ENCODE data around the gene BCKDK.

The BCKDK gene

GRCh38 chr16:31093132-31093703 is 15.0 kb upstream of the BCKDK start:
- peak overlapping the region; percentile 8 for H3K4me3 ChIP-seq (ENCODE audit: low read depth, low read length)
- CTCF ChIA-PET: interaction anchor here (0.5 to 1.2 kb wide), 2 partner anchors 45 to 61 kb away, joined by 4 to 5 read pairs; no protein-coding TSS in a partner anchor
- TF ChIP-seq SP2 (tag by site-specific recombination; IDR thresholded peaks at IDR 0.05) (peak; percentile 51), ZNF362 (tag by site-specific recombination; IDR thresholded peaks at IDR 0.05) (peak; percentile 95), ZNF585B (tag by site-specific recombination; IDR thresholded peaks at IDR 0.05) (no peak), ZFP69B (tag by site-specific recombination; IDR thresholded peaks at IDR 0.05) (no peak), KLF9 (tag by site-specific recombination; IDR thresholded peaks at IDR 0.05; ENCODE audit: low read depth) (peak; percentile 44; the same call in 1 of the 2 replicates), ZBTB17 (tag by site-specific recombination; IDR thresholded peaks at IDR 0.05) (peak; percentile 26; the same call in 1 of the 2 replicates), ZBTB8A (tag by site-specific recombination; IDR thresholded peaks at IDR 0.05) (no peak), ZNF280D (tag by site-specific recombination; IDR thresholded peaks at IDR 0.05) (no peak), SP3 (tag by site-specific recombination; IDR thresholded peaks at IDR 0.05) (peak; percentile 60)
- peaks cover 3% of the 10 kb centered on the region; the same call in 1 of the 2 replicates for H3K4me1 ChIP-seq (ENCODE audit: control insufficient read depth, insufficient read depth, low read length)
- peaks cover 0 to 32% of the 10 kb centered on the region in 2 experiments; a peak in 2 of 3 replicates for H3K36me3 ChIP-seq (ENCODE audit: control insufficient read depth in 2 of 2, insufficient read depth in 1 of 2, low read length in 2 of 2)
- no peaks in the 10 kb centered on the region for H3K9me3 ChIP-seq (ENCODE audit: control insufficient read depth, insufficient read depth, low read depth, low read length)
- POLR2A ChIA-PET: interaction anchor here (1.1 to 4.0 kb wide), 9 partner anchors 9 to 367 kb away, joined by 3 to 26 read pairs (median 6); partner anchors contain the start of genes ARMC5, FUS, KAT8 and STX4
- no peak overlapping the region for H3K27ac ChIP-seq (ENCODE audit: extremely low read depth, low read depth, low read length)

- ChIA-PET CTCF (interaction anchor here (0.7 to 1.2 kb wide), 2 partner anchors 23 to 62 kb away, joined by 3 to 4 read pairs; no protein-coding TSS in a partner anchor), POLR2A (interaction anchor here (0.7 to 4.0 kb wide), 6 partner anchors 9 to 366 kb away, joined by 3 to 26 read pairs (median 6); partner anchors contain the start of genes ARMC5, FUS, ZNF646 and ZNF668)
- peaks cover 0 to 26% of the 10 kb centered on the region in 2 experiments; a peak in 2 of 3 replicates for H3K36me3 ChIP-seq (ENCODE audit: control insufficient read depth in 2 of 2, insufficient read depth in 1 of 2, low read length in 2 of 2)
- peak overlapping the region; percentile 79 for H3K4me3 ChIP-seq (ENCODE audit: low read depth, low read length)
- H3K27ac ChIP-seq (ENCODE audit: extremely low read depth, low read depth, low read length): peak overlapping the region; percentile 85
- no peaks in the 10 kb centered on the region for H3K9me3 ChIP-seq (ENCODE audit: control insufficient read depth, insufficient read depth, low read depth, low read length)
- peaks cover 3% of the 10 kb centered on the region; the same call in 1 of the 2 replicates for H3K4me1 ChIP-seq (ENCODE audit: control insufficient read depth, insufficient read depth, low read length)
- TF ChIP-seq YY2 (tag by site-specific recombination; IDR thresholded peaks at IDR 0.05): peak; percentile 83
- TF ChIP-seq YY1 (tag by site-specific recombination; IDR thresholded peaks at IDR 0.05): no peak
- TF ChIP-seq AEBP2 (tag by site-specific recombination; IDR thresholded peaks at IDR 0.05; ENCODE audit: borderline replicate concordance): no peak
- TF ChIP-seq KLF16 (tag by site-specific recombination; IDR thresholded peaks at IDR 0.05): 0 out of 2 replicates have a peak, but pooled peaks have one; percentile 34
- TF ChIP-seq ZBTB21 (tag by site-specific recombination; IDR thresholded peaks at IDR 0.05): no peak
- no peak for TF ChIP-seq ZNF664 (tag by site-specific recombination; IDR thresholded peaks at IDR 0.05)
- no peak for TF ChIP-seq ZNF26 (tag by site-specific recombination; IDR thresholded peaks at IDR 0.05)
- no peak for TF ChIP-seq ZNF391 (tag by site-specific recombination; IDR thresholded peaks at IDR 0.05; ENCODE audit: borderline replicate concordance, low read depth)
- no peak for TF ChIP-seq ZNF19 (tag by site-specific recombination; IDR thresholded peaks at IDR 0.05; ENCODE audit: low read depth)
- TF ChIP-seq ZNF658 (tag by site-specific recombination; IDR thresholded peaks at IDR 0.05): no peak
- TF ChIP-seq ZNF324 (tag by site-specific recombination; IDR thresholded peaks at IDR 0.05): no peak
- no peak for TF ChIP-seq HOXC10 (CRISPR knock-in tag; IDR thresholded peaks at IDR 0.05)
- TF ChIP-seq KLF8 (tag by site-specific recombination; IDR thresholded peaks at IDR 0.05): no peak
- TF ChIP-seq ZNF174 (tag by site-specific recombination; IDR thresholded peaks at IDR 0.05): no peak
- TF ChIP-seq ZNF626 (tag by site-specific recombination; IDR thresholded peaks at IDR 0.05): no peak
- no peak for TF ChIP-seq ZBTB26 (tag by site-specific recombination; optimal IDR thresholded peaks at IDR 0.05)
Observed at GRCh38 chr16:31094088-31094423, 14.1 kb upstream of the BCKDK start.

Data from HEK293 (cell line).